Stomach (tissue), 4 donors: ENCODE data around the gene CHD6.

Source experiments
- EP300 ChIP-seq: sonication (generic); formaldehyde crosslinking; IDR thresholded peaks from one replicate; pipeline ENCODE4 v1.6.1; 2017; ENCODE audit warnings: antibody characterized with exemption
- POLR2A ChIP-seq, 4 donors: fragments of 450-650 bp; IDR thresholded peaks; one replicate each; pipeline ENCODE4 v1.6.1; 2016; ENCODE audit warnings: antibody characterized with exemption in 4 of 4, control low read depth in 2 of 4, mild to moderate bottlenecking in 1 of 4, moderate library complexity in 1 of 4
- POLR2AphosphoS5 ChIP-seq, 3 donors: sonication (generic); formaldehyde crosslinking; IDR thresholded peaks; one replicate each; pipeline ENCODE4 v1.6.1; 2016; ENCODE audit warnings: antibody characterized with exemption in 3 of 3
- TF ChIP-seq, protein P1 (sequence below), 7 experiments: fragments of 450-650 bp in 4 of 7; fragments of 200-600 bp in 3 of 7; sonication (generic) in 3 of 7; IDR thresholded peaks; one replicate each; pipeline ENCODE4 v1.5.1; 2016 to 2019; ENCODE audit warnings: antibody characterized with exemption in 7 of 7, control low read depth in 2 of 7, mild to moderate bottlenecking in 1 of 7

DNA sequence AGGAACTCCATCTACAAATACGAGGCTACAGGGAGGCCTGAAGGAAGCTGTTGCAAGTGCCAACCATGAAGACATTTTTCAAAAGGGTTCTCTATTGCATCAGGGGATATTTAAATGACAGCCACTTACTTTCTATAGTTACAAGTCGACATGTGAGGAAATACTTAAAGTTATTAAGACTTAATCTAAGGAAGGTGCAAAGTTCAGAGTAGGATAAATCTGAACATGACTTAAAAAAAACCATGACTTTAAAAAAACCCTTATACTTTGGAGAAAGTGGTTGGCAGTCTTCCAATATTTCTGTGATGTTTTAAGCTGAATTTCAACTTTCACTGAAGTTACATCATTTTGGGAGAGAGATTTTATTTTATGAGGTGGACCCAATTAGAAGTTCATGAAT lies 195.2 kb downstream of the CHD6 start:
- TF ChIP-seq, protein P1, sequence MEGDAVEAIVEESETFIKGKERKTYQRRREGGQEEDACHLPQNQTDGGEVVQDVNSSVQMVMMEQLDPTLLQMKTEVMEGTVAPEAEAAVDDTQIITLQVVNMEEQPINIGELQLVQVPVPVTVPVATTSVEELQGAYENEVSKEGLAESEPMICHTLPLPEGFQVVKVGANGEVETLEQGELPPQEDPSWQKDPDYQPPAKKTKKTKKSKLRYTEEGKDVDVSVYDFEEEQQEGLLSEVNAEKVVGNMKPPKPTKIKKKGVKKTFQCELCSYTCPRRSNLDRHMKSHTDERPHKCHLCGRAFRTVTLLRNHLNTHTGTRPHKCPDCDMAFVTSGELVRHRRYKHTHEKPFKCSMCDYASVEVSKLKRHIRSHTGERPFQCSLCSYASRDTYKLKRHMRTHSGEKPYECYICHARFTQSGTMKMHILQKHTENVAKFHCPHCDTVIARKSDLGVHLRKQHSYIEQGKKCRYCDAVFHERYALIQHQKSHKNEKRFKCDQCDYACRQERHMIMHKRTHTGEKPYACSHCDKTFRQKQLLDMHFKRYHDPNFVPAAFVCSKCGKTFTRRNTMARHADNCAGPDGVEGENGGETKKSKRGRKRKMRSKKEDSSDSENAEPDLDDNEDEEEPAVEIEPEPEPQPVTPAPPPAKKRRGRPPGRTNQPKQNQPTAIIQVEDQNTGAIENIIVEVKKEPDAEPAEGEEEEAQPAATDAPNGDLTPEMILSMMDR (IDR thresholded peaks at IDR 0.05) = no peak
- TF ChIP-seq POLR2AphosphoS5 (IDR thresholded peaks at IDR 0.05) = no peak
- TF ChIP-seq POLR2A (IDR thresholded peaks at IDR 0.05) = no peak
- no peak for TF ChIP-seq EP300
